ENCODE measurements around the gene TBC1D32. TPM values are rescaled to one million over a fixed set of nuclear protein-coding genes. Genes with fewer than 3 reads are reported as not detected.
"Not testable (repeated sequence)": the region's sequence is repeated elsewhere in the genome, so short reads cannot be mapped to it uniquely, and the experiment has no call there.

TBC1D32 gene
- total RNA-seq, 1 donor from 2014 or later, result 24.2 TPM

- no peak for TF ChIP-seq CTCF (IDR thresholded peaks at IDR 0.05; ENCODE audit: partially characterized antibody, unreplicated experiment)
- Mint-ChIP-seq H3K27me3 (ENCODE audit: unreplicated experiment) (no peaks in the 10 kb centered on the region), H3K4me3 (ENCODE audit: unreplicated experiment) (no peak overlapping the region), H3K27ac (ENCODE audit: unreplicated experiment) (no peak overlapping the region), H3K9me3 (ENCODE audit: unreplicated experiment) (no peaks in the 10 kb centered on the region), H3K4me1 (ENCODE audit: low read depth, unreplicated experiment) (no peaks in the 10 kb centered on the region), H3K36me3 (ENCODE audit: unreplicated experiment) (no peaks in the 10 kb centered on the region)
- DNase-seq, result no peak
Measured at GRCh38 chr6:121321282-121321681, 13.0 kb downstream of the TBC1D32 start.

- Mint-ChIP-seq H3K36me3 (ENCODE audit: unreplicated experiment) (no peaks in the 10 kb centered on the region), H3K4me3 (ENCODE audit: unreplicated experiment) (no peak overlapping the region), H3K27ac (ENCODE audit: unreplicated experiment) (no peak overlapping the region), H3K4me1 (ENCODE audit: low read depth, unreplicated experiment) (no peaks in the 10 kb centered on the region), H3K27me3 (ENCODE audit: unreplicated experiment) (no peaks in the 10 kb centered on the region), H3K9me3 (ENCODE audit: unreplicated experiment) (no peaks in the 10 kb centered on the region)
- no peak for DNase-seq
- TF ChIP-seq CTCF (IDR thresholded peaks at IDR 0.05; ENCODE audit: partially characterized antibody, unreplicated experiment), result no peak
Measured at GRCh38 chr6:121319603-121320002, 14.7 kb downstream of the TBC1D32 start.

GRCh38 chr6:121319112-121319553 is 15.1 kb downstream of the TBC1D32 start:
- Mint-ChIP-seq H3K9me3 (ENCODE audit: unreplicated experiment) (no peaks in the 10 kb centered on the region), H3K27ac (ENCODE audit: unreplicated experiment) (no peak overlapping the region)

GRCh38 chr6:121314381-121315112 is 19.7 kb downstream of the TBC1D32 start:
- Mint-ChIP-seq H3K27me3 (ENCODE audit: unreplicated experiment) (peaks cover 2% of the 10 kb centered on the region), H3K4me1 (ENCODE audit: low read depth, unreplicated experiment) (no peaks in the 10 kb centered on the region), H3K4me3 (ENCODE audit: unreplicated experiment) (no peak overlapping the region), H3K27ac (ENCODE audit: unreplicated experiment) (no peak overlapping the region), H3K9me3 (ENCODE audit: unreplicated experiment) (no peaks in the 10 kb centered on the region), H3K36me3 (ENCODE audit: unreplicated experiment) (no peaks in the 10 kb centered on the region)
- TF ChIP-seq CTCF (IDR thresholded peaks at IDR 0.05; ENCODE audit: partially characterized antibody, unreplicated experiment), result no peak
- no peak for DNase-seq

More at GRCh38 chr6:121319112-121319553, 15.1 kb downstream of the TBC1D32 start:
- Mint-ChIP-seq H3K36me3 (ENCODE audit: unreplicated experiment) (no peaks in the 10 kb centered on the region), H3K4me3 (ENCODE audit: unreplicated experiment) (peak overlapping the region; percentile 7), H3K27me3 (ENCODE audit: unreplicated experiment) (no peaks in the 10 kb centered on the region), H3K4me1 (ENCODE audit: low read depth, unreplicated experiment) (no peaks in the 10 kb centered on the region)
- no peak for DNase-seq
- TF ChIP-seq CTCF (IDR thresholded peaks at IDR 0.05; ENCODE audit: partially characterized antibody, unreplicated experiment), result peak; percentile 79

GRCh38 chr6:121311814-121312213 is 22.5 kb downstream of the TBC1D32 start:
- not testable (repeated sequence) for H3K4me1 Mint-ChIP-seq (ENCODE audit: low read depth, unreplicated experiment); H3K27me3 Mint-ChIP-seq (ENCODE audit: unreplicated experiment); H3K27ac Mint-ChIP-seq (ENCODE audit: unreplicated experiment); H3K9me3 Mint-ChIP-seq (ENCODE audit: unreplicated experiment); H3K4me3 Mint-ChIP-seq (ENCODE audit: unreplicated experiment); H3K36me3 Mint-ChIP-seq (ENCODE audit: unreplicated experiment); DNase-seq

Data from glutamatergic neuron (in vitro differentiated cells).